Activated naive CD8-positive, alpha-beta T cell treated with anti-CD3 and anti-CD28 coated beads, Interleukin-2, amount 50 U/mL, for 24 hours (primary cell): ENCODE data around the gene CPT1A.
"Not testable (repeated sequence)": the region's sequence is repeated elsewhere in the genome, so short reads cannot be mapped to it uniquely, and the experiment has no call there.

Source experiments
- ATAC-seq: fragments of 150-1000 bp; cut with Tn5 transposase; one replicate; pipeline ENCODE4 v1.10.0; 2021
- DNase-seq: peaks from one replicate; pipeline ENCODE4 v3.0.0; 2021
- H3K27ac Mint-ChIP-seq: one replicate; pipeline ENCODE4 v1.8.0; 2021; ENCODE audit warnings: mild to moderate bottlenecking, mixed read lengths
- H3K27me3 Mint-ChIP-seq: one replicate; pipeline ENCODE4 v1.8.0; 2021; ENCODE audit warnings: mixed read lengths
- H3K36me3 Mint-ChIP-seq: one replicate; pipeline ENCODE4 v1.8.0; 2021; ENCODE audit warnings: low read depth, mixed read lengths
- H3K4me1 Mint-ChIP-seq: one replicate; pipeline ENCODE4 v1.8.0; 2021; ENCODE audit warnings: mixed read lengths
- H3K4me3 Mint-ChIP-seq: one replicate; pipeline ENCODE4 v1.8.0; 2021; ENCODE audit warnings: mild to moderate bottlenecking, moderate library complexity, mixed read lengths
- H3K9me3 Mint-ChIP-seq: one replicate; pipeline ENCODE4 v1.8.0; 2021; ENCODE audit warnings: mixed read lengths

The CPT1A gene

DNA sequence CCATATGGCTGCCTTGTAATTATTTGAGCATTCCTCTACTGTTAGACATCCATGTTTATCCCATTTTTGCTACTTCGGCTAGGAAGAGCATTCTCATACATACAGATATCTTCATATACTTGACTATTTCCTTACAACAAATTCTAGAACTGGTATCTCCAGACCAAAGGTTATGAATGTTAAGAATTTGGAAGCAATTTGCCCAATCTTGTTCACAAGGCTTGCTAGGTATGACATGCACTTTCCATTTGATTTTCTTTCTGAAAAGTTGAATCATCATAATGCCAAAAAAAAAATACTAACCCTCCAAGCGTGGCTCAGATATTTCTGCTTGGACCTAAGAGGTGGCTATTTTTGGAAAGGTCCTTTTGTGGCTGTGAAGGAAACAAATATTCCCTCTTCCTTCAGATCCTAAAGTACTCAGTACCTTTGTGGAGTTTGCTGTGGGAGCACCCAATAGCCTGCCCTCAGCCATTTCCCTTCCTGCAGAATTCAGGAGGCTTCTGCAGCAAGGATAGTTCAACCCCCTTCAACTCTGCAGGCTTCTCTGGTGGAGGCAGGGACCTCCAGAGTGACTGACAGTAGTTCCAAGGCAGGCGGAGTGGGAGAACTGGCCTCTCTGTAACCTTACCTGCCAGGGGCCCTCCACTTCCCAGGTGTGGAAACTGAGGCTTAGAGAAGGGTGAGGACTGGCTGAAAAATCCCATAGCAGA lies 22.0 kb upstream of the CPT1A start:
- Mint-ChIP-seq H3K4me1 (peaks cover 2% of the 10 kb centered on the region), H3K27me3 (peaks cover 3% of the 10 kb centered on the region), H3K36me3 (peaks cover 4% of the 10 kb centered on the region), H3K9me3 (no peaks in the 10 kb centered on the region), H3K4me3 (no peak overlapping the region), H3K27ac (no peak overlapping the region)
- DNase-seq: no peak
- ATAC-seq: no peak

GRCh38 chr11:68862421-68862820 lies 20.7 kb upstream of the CPT1A start:
- Mint-ChIP-seq H3K36me3 (peaks cover 4% of the 10 kb centered on the region), H3K9me3 (no peaks in the 10 kb centered on the region), H3K27me3 (no peaks in the 10 kb centered on the region), H3K4me3 (no peak overlapping the region), H3K27ac (no peak overlapping the region), H3K4me1 (no peaks in the 10 kb centered on the region)
- no peak for ATAC-seq
- DNase-seq: no peak

GRCh38 chr11:68859123-68859522 lies 17.4 kb upstream of the CPT1A start:
- ATAC-seq (no peak), DNase-seq (no peak)
- Mint-ChIP-seq H3K9me3 (no peaks in the 10 kb centered on the region), H3K36me3 (peaks cover 4% of the 10 kb centered on the region), H3K27me3 (peaks cover 8% of the 10 kb centered on the region), H3K27ac (no peak overlapping the region), H3K4me3 (no peak overlapping the region), H3K4me1 (peaks cover 2% of the 10 kb centered on the region)

- Mint-ChIP-seq H3K9me3 (no peaks in the 10 kb centered on the region), H3K4me3 (no peak overlapping the region), H3K4me1 (peaks cover 4% of the 10 kb centered on the region), H3K27ac (no peak overlapping the region), H3K36me3 (no peaks in the 10 kb centered on the region), H3K27me3 (peaks cover 25% of the 10 kb centered on the region)
- DNase-seq (no peak), ATAC-seq (no peak)
Measured at GRCh38 chr11:68857037-68857586, 15.4 kb upstream of the CPT1A start.

GRCh38 chr11:68856425-68857030 lies 14.8 kb upstream of the CPT1A start:
- ATAC-seq, H3K27ac Mint-ChIP-seq, H3K4me3 Mint-ChIP-seq, H3K9me3 Mint-ChIP-seq, H3K36me3 Mint-ChIP-seq, H3K4me1 Mint-ChIP-seq, DNase-seq: not testable (repeated sequence)
- H3K27me3 Mint-ChIP-seq: peaks cover 28% of the 10 kb centered on the region

GRCh38 chr11:68855205-68855981 lies 13.7 kb upstream of the CPT1A start:
- DNase-seq (peak; percentile 44), ATAC-seq (peak; percentile 86)
- no peak overlapping the region for H3K27ac Mint-ChIP-seq
- H3K36me3 Mint-ChIP-seq: no peaks in the 10 kb centered on the region
- peak overlapping the region; percentile 50 for H3K4me3 Mint-ChIP-seq
- no peaks in the 10 kb centered on the region for H3K9me3 Mint-ChIP-seq
- peaks cover 28% of the 10 kb centered on the region for H3K27me3 Mint-ChIP-seq
- peaks cover 4% of the 10 kb centered on the region for H3K4me1 Mint-ChIP-seq

- peaks cover 28% of the 10 kb centered on the region for H3K27me3 Mint-ChIP-seq
- H3K4me1 Mint-ChIP-seq: peaks cover 4% of the 10 kb centered on the region
- no peak overlapping the region for H3K27ac Mint-ChIP-seq
- ATAC-seq: no peak
- H3K36me3 Mint-ChIP-seq: no peaks in the 10 kb centered on the region
- DNase-seq: no peak
- H3K9me3 Mint-ChIP-seq: no peaks in the 10 kb centered on the region
- H3K4me3 Mint-ChIP-seq: no peak overlapping the region
Measured at GRCh38 chr11:68854273-68854958, 12.7 kb upstream of the CPT1A start.

DNA sequence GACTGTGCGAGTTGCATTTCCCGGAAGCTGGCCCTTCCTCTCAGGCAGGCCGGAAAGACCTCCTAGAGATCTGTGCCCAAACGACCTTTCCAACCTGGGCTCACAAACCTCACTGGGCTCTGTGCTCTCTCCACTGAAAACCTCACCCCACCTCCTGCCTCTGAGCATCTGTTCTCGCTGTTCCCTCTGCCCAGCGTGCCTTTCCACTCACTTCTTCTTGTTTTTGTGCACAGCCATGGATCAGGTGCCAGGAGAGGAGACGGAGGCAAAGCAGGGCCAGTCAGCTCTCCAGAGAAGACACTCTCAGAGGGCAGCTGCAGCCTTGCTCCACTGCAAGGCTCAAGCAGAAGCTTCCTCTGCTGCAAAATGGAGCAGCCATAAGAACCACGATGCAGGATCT lies 10.9 kb upstream of the CPT1A start:
- no peak overlapping the region for H3K27ac Mint-ChIP-seq

DNA sequence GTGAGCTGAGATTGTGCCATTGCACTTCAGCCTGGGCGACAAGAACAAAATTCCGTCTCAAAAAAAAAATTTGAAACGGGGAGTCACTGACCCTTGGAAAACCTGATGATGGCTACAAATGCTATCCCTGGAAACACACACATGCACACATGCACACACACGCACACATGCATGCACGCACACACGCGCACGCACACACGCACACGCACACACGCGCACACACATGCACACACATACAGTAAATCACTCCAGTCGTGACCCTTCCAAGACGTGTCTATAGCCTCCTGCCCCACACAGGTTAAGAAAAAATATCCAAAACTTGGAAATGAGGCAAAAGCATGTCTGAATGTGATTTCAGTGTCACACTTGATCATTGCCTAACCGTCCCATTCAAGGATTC lies 6.7 kb upstream of the CPT1A start:
- peaks cover 7% of the 10 kb centered on the region for H3K4me1 Mint-ChIP-seq
- H3K4me3 Mint-ChIP-seq: no peak overlapping the region
- no peak for ATAC-seq
- peaks cover 19% of the 10 kb centered on the region for H3K27me3 Mint-ChIP-seq
- no peak overlapping the region for H3K27ac Mint-ChIP-seq
- DNase-seq: no peak
- no peaks in the 10 kb centered on the region for H3K9me3 Mint-ChIP-seq
- no peaks in the 10 kb centered on the region for H3K36me3 Mint-ChIP-seq

More for the DNA sequence above, 10.9 kb upstream of the CPT1A start:
- DNase-seq: no peak
- Mint-ChIP-seq H3K36me3 (no peaks in the 10 kb centered on the region), H3K4me3 (no peak overlapping the region), H3K9me3 (no peaks in the 10 kb centered on the region), H3K27me3 (peaks cover 30% of the 10 kb centered on the region), H3K4me1 (peaks cover 4% of the 10 kb centered on the region)
- ATAC-seq: no peak

DNA sequence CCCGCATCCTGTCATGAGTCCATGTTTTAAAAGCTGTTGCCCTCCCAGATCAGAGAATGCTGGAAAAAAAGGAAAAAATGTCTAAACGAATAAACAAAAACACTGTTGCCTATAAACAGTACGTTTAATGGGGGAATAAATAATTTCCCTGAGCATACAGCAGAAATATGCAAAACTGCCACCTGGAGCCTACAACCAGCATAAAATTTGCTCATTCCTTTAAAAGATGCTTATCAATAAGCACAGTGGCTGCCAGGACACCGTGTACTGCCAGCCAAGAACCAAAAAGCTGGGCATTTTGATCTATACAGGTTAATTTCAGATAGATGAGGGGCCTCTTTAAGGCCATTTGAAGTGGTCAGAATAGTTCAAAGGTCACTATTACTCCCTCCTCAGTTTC lies 5.7 kb upstream of the CPT1A start:
- ATAC-seq (no peak), DNase-seq (no peak)
- Mint-ChIP-seq H3K27ac (no peak overlapping the region), H3K4me1 (peaks cover 14% of the 10 kb centered on the region), H3K27me3 (peaks cover 10% of the 10 kb centered on the region), H3K4me3 (no peak overlapping the region), H3K9me3 (no peaks in the 10 kb centered on the region), H3K36me3 (no peaks in the 10 kb centered on the region)

DNA sequence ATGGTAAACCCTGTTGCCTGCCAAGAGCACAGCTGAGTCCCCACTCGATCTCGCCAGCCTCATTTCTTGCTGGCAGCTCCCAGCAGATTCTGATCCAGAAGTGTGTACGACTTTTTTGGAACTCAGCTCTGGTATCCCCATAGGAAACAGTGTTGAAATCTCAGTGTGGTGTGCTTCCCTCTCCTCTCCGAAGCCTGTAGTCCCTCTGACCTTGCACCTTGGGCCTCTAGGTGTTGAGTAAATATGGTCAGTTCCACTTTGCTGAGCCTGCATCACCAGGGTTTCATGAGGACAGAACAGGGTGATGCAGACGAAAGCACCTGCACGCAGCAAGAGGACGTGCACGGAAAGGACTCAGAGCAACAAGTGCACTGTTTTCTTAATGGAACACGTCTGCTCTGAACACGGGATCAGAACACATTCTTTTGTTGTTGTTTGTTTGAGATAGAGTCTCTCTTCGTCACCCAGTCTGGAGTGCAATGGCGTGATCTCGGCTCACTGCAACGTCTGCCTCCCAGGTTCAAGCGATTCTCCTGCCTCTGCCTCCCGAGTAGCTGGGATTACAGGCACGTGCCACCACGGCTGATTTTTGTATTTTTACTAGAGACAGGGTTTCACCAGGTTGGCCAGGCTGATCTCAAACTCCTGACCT lies 3.8 kb upstream of the CPT1A start:
- Mint-ChIP-seq H3K36me3 (no peaks in the 10 kb centered on the region), H3K27ac (no peak overlapping the region), H3K4me1 (peaks cover 19% of the 10 kb centered on the region), H3K4me3 (no peak overlapping the region), H3K27me3 (peaks cover 7% of the 10 kb centered on the region), H3K9me3 (no peaks in the 10 kb centered on the region)
- ATAC-seq (no peak), DNase-seq (no peak)

DNA sequence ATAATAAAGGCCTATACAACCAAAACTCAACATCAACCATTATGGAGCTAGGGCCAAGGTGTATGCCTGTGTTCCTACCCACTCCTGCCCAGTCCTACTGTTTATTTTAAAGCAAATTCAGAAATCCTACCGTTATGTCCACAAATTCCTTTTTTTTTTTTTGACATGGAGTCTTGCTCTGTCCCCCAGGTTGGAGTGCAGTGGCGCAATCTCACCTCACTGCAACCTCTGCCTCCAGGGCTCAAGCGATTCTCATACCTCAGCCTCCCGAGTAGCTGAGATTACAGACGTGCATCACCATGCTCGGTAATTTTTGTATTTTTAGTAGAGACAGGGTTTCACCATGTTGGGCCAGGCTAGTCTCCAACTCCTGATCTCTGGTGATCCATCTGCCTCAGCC lies 3.1 kb upstream of the CPT1A start:
- Mint-ChIP-seq H3K9me3 (no peaks in the 10 kb centered on the region), H3K36me3 (no peaks in the 10 kb centered on the region), H3K27me3 (peaks cover 7% of the 10 kb centered on the region), H3K4me1 (peaks cover 26% of the 10 kb centered on the region), H3K4me3 (no peak overlapping the region), H3K27ac (no peak overlapping the region)
- no peak for DNase-seq
- no peak for ATAC-seq

GRCh38 chr11:68844376-68844775 lies 2.7 kb upstream of the CPT1A start:
- peaks cover 30% of the 10 kb centered on the region for H3K4me1 Mint-ChIP-seq
- H3K9me3 Mint-ChIP-seq: no peaks in the 10 kb centered on the region
- peaks cover 7% of the 10 kb centered on the region for H3K27me3 Mint-ChIP-seq
- peak overlapping the region; percentile 87 for H3K4me3 Mint-ChIP-seq
- H3K27ac Mint-ChIP-seq: no peak overlapping the region
- no peak for ATAC-seq
- DNase-seq: no peak
- no peaks in the 10 kb centered on the region for H3K36me3 Mint-ChIP-seq

GRCh38 chr11:68843703-68844312 lies 2.1 kb upstream of the CPT1A start:
- Mint-ChIP-seq H3K4me1 (peaks cover 33% of the 10 kb centered on the region), H3K9me3 (no peaks in the 10 kb centered on the region), H3K4me3 (peak overlapping the region; percentile 87), H3K27ac (peak overlapping the region; percentile 42), H3K36me3 (no peaks in the 10 kb centered on the region), H3K27me3 (peaks cover 7% of the 10 kb centered on the region)
- DNase-seq (peak; percentile 82), ATAC-seq (peak; percentile 78)
